Measurements from ENCODE around the gene OTUB2. TPM values are rescaled to one million over a fixed set of nuclear protein-coding genes. Genes with fewer than 3 reads are reported as not detected.

The OTUB2 gene
- total RNA-seq, 1 experiment from 2014 or later, result 3.4 TPM

GRCh38 chr14:94031883-94032279, 5.7 kb downstream of the OTUB2 start:
- intact Hi-C loops (cut with micrococcal nuclease; ENCODE audit: unreplicated experiment), result no loop called here
- ChIA-PET POLR2A (no interaction called here), CTCF (no interaction called here)
- no peak overlapping the region for H3K4me3 ChIP-seq (ENCODE audit: low read depth in 2 of 2, low read length in 2 of 2)
- BruUV-seq (replicated peaks), result no TSS peak
- H3K9me3 ChIP-seq (ENCODE audit: control insufficient read depth, insufficient read depth, low read depth, low read length), result no peaks in the 10 kb centered on the region; the same call in 1 of the 2 replicates
- no peaks in the 10 kb centered on the region for H3K36me3 ChIP-seq (ENCODE audit: control insufficient read depth, insufficient read depth, low read length)
- no peak for TF ChIP-seq SIN3A (IDR thresholded peaks at IDR 0.05; ENCODE audit: borderline replicate concordance, insufficient read depth, low read depth, low read length)
- TF ChIP-seq POLR2AphosphoS5 (IDR thresholded peaks at IDR 0.05; ENCODE audit: low read depth, low read length), result no peak
- TF ChIP-seq REST (IDR thresholded peaks at IDR 0.05; ENCODE audit: insufficient read depth in 1 of 2, low read depth in 2 of 2, low read length in 1 of 2), result no peak
- TF ChIP-seq TCF7L2 (IDR thresholded peaks at IDR 0.05; ENCODE audit: low read depth, low read length), result no peak
- no peak for TF ChIP-seq CTCF (IDR thresholded peaks at IDR 0.05)
- ATAC-seq, result no peak
- in situ Hi-C loops (cut with HindIII; ENCODE audit: low pct_unique_long_range_greater_than_20kb, low sequenced_read_pairs), result no loop called here
- H3K27me3 ChIP-seq (ENCODE audit: control insufficient read depth, insufficient read depth, low read length), result no peaks in the 10 kb centered on the region
- H3K27ac ChIP-seq (ENCODE audit: low read length), result no peak overlapping the region
- no peak for DNase-seq (ENCODE audit: low read depth, low spot score)
- H3K4me1 ChIP-seq (ENCODE audit: control insufficient read depth, insufficient read depth, low read length), result peaks cover 20% of the 10 kb centered on the region

GRCh38 chr14:94034886-94035285, 8.7 kb downstream of the OTUB2 start:
- Histone ChIP-seq H3K9me3 (ENCODE audit: control insufficient read depth, insufficient read depth, low read depth, low read length) (no peaks in the 10 kb centered on the region; the same call in 1 of the 2 replicates), H3K27ac (ENCODE audit: low read length) (no peak overlapping the region), H3K27me3 (ENCODE audit: control insufficient read depth, insufficient read depth, low read length) (no peaks in the 10 kb centered on the region), H3K4me1 (ENCODE audit: control insufficient read depth, insufficient read depth, low read length) (no peaks in the 10 kb centered on the region), H3K4me3 (ENCODE audit: low read depth in 2 of 2, low read length in 2 of 2) (no peak overlapping the region), H3K36me3 (ENCODE audit: control insufficient read depth, insufficient read depth, low read length) (no peaks in the 10 kb centered on the region)
- no peak for ATAC-seq
- BruUV-seq (replicated peaks), result no TSS peak
- ChIA-PET POLR2A (interaction anchor here (0.5 kb wide), 1 partner anchor 140 kb away, joined by 3 read pairs; no protein-coding TSS in a partner anchor), CTCF (no interaction called here)
- TF ChIP-seq SIN3A (IDR thresholded peaks at IDR 0.05; ENCODE audit: borderline replicate concordance, insufficient read depth, low read depth, low read length) (no peak), REST (IDR thresholded peaks at IDR 0.05; ENCODE audit: insufficient read depth in 1 of 2, low read depth in 2 of 2, low read length in 1 of 2) (no peak), TCF7L2 (IDR thresholded peaks at IDR 0.05; ENCODE audit: low read depth, low read length) (no peak), POLR2AphosphoS5 (IDR thresholded peaks at IDR 0.05; ENCODE audit: low read depth, low read length) (no peak), CTCF (IDR thresholded peaks at IDR 0.05) (no peak)
- DNase-seq (ENCODE audit: low read depth, low spot score), result no peak
- in situ Hi-C loops (cut with HindIII; ENCODE audit: low pct_unique_long_range_greater_than_20kb, low sequenced_read_pairs) (no loop called here), intact Hi-C loops (cut with micrococcal nuclease; ENCODE audit: unreplicated experiment) (no loop called here)
